ENCODE measurements around the gene CLOCK.

CLOCK gene

GRCh38 chr4:55491486-55491885, 55.2 kb downstream of the CLOCK start:
- H3K4me3 ChIP-seq (ENCODE audit: low read depth, low read length): no peak overlapping the region
- H3K36me3 ChIP-seq (ENCODE audit: control insufficient read depth in 2 of 2, insufficient read depth in 1 of 2, low read length in 2 of 2): peaks cover 8 to 20% of the 10 kb centered on the region in 2 experiments; a peak in 2 of 3 replicates
- no peaks in the 10 kb centered on the region for H3K4me1 ChIP-seq (ENCODE audit: control insufficient read depth, insufficient read depth, low read length)
- TF ChIP-seq ZNF514 (tag by site-specific recombination; IDR thresholded peaks at IDR 0.05) (no peak), ZNF174 (tag by site-specific recombination; IDR thresholded peaks at IDR 0.05) (no peak), SALL2 (tag by site-specific recombination; IDR thresholded peaks at IDR 0.05; ENCODE audit: borderline replicate concordance) (no peak), ZNF132 (tag by site-specific recombination; IDR thresholded peaks at IDR 0.05; ENCODE audit: borderline replicate concordance) (no peak), ZSCAN16 (tag by site-specific recombination; IDR thresholded peaks at IDR 0.05) (no peak)
- TF ChIP-seq, protein P1, sequence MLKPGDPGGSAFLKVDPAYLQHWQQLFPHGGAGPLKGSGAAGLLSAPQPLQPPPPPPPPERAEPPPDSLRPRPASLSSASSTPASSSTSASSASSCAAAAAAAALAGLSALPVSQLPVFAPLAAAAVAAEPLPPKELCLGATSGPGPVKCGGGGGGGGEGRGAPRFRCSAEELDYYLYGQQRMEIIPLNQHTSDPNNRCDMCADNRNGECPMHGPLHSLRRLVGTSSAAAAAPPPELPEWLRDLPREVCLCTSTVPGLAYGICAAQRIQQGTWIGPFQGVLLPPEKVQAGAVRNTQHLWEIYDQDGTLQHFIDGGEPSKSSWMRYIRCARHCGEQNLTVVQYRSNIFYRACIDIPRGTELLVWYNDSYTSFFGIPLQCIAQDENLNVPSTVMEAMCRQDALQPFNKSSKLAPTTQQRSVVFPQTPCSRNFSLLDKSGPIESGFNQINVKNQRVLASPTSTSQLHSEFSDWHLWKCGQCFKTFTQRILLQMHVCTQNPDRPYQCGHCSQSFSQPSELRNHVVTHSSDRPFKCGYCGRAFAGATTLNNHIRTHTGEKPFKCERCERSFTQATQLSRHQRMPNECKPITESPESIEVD (tag by site-specific recombination; IDR thresholded peaks at IDR 0.05): no peak
- no peak overlapping the region for H3K27ac ChIP-seq (ENCODE audit: extremely low read depth, low read depth, low read length)
- POLR2A ChIA-PET: no interaction called here
- no peaks in the 10 kb centered on the region for H3K9me3 ChIP-seq (ENCODE audit: control insufficient read depth, insufficient read depth, low read depth, low read length)
- CTCF ChIA-PET: no interaction called here

DNA sequence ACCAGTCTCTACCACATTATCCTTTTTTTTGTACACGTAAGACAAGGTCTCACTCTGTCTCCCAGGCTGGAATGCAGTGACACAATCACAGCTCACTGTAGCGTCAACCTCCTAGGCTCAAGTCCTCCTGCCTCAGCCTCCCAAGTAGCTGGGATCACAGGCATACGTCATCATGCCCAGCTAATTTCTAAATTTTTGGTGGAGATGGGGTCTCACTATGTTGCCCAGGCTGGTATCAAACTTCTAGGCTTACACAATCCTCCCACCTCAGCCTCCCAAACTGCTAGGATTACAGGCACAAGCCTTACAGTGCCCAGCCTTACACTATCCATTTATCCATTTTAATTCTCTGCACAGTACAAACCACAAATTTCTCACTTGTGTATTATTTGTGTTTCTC, 58.0 kb downstream of the CLOCK start:
- H3K4me1 ChIP-seq (ENCODE audit: control insufficient read depth, insufficient read depth, low read length): no peaks in the 10 kb centered on the region
- POLR2A ChIA-PET: no interaction called here
- CTCF ChIA-PET: interaction anchor here (0.7 kb wide), 1 partner anchor 1055 kb away, joined by 3 read pairs; no protein-coding TSS in a partner anchor

DNA sequence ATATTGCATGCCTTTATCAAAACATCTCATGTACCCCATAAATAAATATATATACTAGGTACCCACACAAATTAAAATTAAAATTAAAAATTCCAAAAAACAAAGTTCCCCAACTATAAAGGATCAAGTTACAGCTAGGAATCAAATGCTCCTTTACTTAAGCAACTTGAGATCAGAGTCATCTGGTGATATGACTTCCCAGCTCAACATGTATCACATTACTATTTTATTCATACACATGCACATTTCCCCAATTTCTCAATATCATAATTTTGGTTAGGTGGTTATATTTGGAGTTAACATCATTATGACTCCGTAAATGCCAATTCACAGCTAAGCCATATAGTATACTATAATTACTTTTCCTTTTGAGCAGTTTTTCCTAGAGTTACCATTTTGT, 60.9 kb downstream of the CLOCK start:
- Histone ChIP-seq H3K9me3 (ENCODE audit: control insufficient read depth, insufficient read depth, low read depth, low read length) (no peaks in the 10 kb centered on the region), H3K4me3 (ENCODE audit: low read depth, low read length) (no peak overlapping the region), H3K4me1 (ENCODE audit: control insufficient read depth, insufficient read depth, low read length) (no peaks in the 10 kb centered on the region), H3K27ac (ENCODE audit: extremely low read depth, low read depth, low read length) (no peak overlapping the region), H3K36me3 (ENCODE audit: control insufficient read depth in 2 of 2, insufficient read depth in 1 of 2, low read length in 2 of 2) (peaks cover 8 to 21% of the 10 kb centered on the region in 2 experiments; a peak in 2 of 3 replicates)
- POLR2A ChIA-PET: no interaction called here
- CTCF ChIA-PET: interaction anchor here (0.6 kb wide), 1 partner anchor 90 kb away, joined by 4 read pairs; the partner anchor contains the start of gene TMEM165
- TF ChIP-seq PRDM10 (tag by site-specific recombination; IDR thresholded peaks at IDR 0.05): no peak
- TF ChIP-seq SCRT1 (tag by site-specific recombination; IDR thresholded peaks at IDR 0.05; ENCODE audit: borderline replicate concordance): no peak
- TF ChIP-seq, protein P2, sequence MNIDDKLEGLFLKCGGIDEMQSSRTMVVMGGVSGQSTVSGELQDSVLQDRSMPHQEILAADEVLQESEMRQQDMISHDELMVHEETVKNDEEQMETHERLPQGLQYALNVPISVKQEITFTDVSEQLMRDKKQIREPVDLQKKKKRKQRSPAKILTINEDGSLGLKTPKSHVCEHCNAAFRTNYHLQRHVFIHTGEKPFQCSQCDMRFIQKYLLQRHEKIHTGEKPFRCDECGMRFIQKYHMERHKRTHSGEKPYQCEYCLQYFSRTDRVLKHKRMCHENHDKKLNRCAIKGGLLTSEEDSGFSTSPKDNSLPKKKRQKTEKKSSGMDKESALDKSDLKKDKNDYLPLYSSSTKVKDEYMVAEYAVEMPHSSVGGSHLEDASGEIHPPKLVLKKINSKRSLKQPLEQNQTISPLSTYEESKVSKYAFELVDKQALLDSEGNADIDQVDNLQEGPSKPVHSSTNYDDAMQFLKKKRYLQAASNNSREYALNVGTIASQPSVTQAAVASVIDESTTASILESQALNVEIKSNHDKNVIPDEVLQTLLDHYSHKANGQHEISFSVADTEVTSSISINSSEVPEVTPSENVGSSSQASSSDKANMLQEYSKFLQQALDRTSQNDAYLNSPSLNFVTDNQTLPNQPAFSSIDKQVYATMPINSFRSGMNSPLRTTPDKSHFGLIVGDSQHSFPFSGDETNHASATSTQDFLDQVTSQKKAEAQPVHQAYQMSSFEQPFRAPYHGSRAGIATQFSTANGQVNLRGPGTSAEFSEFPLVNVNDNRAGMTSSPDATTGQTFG (tag by site-specific recombination; IDR thresholded peaks at IDR 0.05; ENCODE audit: borderline replicate concordance): no peak
- no peak for TF ChIP-seq ZNF335 (tag by site-specific recombination; conservative IDR thresholded peaks at IDR 0.05)
- TF ChIP-seq ZNF558 (tag by site-specific recombination; IDR thresholded peaks at IDR 0.05): no peak
- no peak for TF ChIP-seq OVOL3 (tag by site-specific recombination; IDR thresholded peaks at IDR 0.05)

More for the DNA sequence above, 58.0 kb downstream of the CLOCK start:
- Histone ChIP-seq H3K9me3 (ENCODE audit: control insufficient read depth, insufficient read depth, low read depth, low read length) (no peaks in the 10 kb centered on the region), H3K4me3 (ENCODE audit: low read depth, low read length) (no peak overlapping the region), H3K36me3 (ENCODE audit: control insufficient read depth in 2 of 2, insufficient read depth in 1 of 2, low read length in 2 of 2) (peaks cover 8 to 17% of the 10 kb centered on the region in 2 experiments; a peak in 2 of 3 replicates), H3K27ac (ENCODE audit: extremely low read depth, low read depth, low read length) (no peak overlapping the region)
- TF ChIP-seq ZFP37 (tag by site-specific recombination; IDR thresholded peaks at IDR 0.05) (no peak), ZNF121 (tag by site-specific recombination; IDR thresholded peaks at IDR 0.05) (0 out of 2 replicates have a peak, but pooled peaks have one; percentile 12), ZNF571 (tag by site-specific recombination; IDR thresholded peaks at IDR 0.05) (no peak), ZBTB1 (tag by site-specific recombination; IDR thresholded peaks at IDR 0.05) (no peak), ZNF585B (tag by site-specific recombination; IDR thresholded peaks at IDR 0.05) (no peak), ZNF555 (tag by site-specific recombination; conservative IDR thresholded peaks at IDR 0.05) (no peak), ZNF239 (tag by site-specific recombination; IDR thresholded peaks at IDR 0.05) (no peak)
- TF ChIP-seq, protein P3, sequence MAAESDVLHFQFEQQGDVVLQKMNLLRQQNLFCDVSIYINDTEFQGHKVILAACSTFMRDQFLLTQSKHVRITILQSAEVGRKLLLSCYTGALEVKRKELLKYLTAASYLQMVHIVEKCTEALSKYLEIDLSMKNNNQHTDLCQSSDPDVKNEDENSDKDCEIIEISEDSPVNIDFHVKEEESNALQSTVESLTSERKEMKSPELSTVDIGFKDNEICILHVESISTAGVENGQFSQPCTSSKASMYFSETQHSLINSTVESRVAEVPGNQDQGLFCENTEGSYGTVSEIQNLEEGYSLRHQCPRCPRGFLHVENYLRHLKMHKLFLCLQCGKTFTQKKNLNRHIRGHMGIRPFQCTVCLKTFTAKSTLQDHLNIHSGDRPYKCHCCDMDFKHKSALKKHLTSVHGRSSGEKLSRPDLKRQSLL (tag by site-specific recombination; IDR thresholded peaks at IDR 0.05): no peak

Data from HEK293 (cell line).